Measurements from ENCODE around the gene HEMGN.
A peak's percentile ranks its signal among the peaks of the same experiment; 100 is the strongest.

HEMGN gene

DNA sequence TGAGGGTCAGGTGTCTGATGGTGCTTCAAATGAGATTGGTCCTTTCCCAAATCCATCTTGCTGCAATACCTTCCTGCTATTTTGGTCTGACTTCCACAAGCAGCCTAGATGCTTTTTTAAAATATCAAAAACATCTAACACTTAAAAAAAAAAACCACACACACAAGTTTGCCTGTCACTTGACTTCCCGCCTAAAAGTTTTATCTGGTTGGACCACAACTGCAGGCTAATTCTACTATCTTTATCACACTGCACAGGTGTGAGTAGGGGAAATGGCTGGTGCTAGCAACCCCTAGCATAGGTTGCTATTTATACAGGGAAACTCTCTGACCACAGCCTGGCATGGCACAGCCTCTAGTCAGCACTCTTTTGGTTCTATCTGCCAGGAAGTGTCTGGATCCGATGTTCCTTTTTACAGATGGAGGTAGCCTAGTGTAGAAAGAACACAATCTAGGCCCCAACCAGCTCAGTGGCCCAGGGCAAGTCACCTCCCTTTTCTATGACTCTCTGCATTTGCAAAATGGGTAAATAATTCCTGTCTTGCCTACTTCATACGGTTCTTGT is at the start of gene HEMGN:
HEMGN (minus strand) TSS at position 92 of the 564 bp plus-strand sequence; CDS start at position 56, 36 bp downstream.
- TF ChIP-seq, protein P1, sequence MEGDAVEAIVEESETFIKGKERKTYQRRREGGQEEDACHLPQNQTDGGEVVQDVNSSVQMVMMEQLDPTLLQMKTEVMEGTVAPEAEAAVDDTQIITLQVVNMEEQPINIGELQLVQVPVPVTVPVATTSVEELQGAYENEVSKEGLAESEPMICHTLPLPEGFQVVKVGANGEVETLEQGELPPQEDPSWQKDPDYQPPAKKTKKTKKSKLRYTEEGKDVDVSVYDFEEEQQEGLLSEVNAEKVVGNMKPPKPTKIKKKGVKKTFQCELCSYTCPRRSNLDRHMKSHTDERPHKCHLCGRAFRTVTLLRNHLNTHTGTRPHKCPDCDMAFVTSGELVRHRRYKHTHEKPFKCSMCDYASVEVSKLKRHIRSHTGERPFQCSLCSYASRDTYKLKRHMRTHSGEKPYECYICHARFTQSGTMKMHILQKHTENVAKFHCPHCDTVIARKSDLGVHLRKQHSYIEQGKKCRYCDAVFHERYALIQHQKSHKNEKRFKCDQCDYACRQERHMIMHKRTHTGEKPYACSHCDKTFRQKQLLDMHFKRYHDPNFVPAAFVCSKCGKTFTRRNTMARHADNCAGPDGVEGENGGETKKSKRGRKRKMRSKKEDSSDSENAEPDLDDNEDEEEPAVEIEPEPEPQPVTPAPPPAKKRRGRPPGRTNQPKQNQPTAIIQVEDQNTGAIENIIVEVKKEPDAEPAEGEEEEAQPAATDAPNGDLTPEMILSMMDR (IDR thresholded peaks at IDR 0.05; ENCODE audit: low read depth, low read length): no peak
- H3K4me3 ChIP-seq (replicated peaks in 1 of 2; ENCODE audit: low read depth in 2 of 2, low read length in 2 of 2): no peak within 1 kb of the TSS
- no peak for DNase-seq (ENCODE audit: low read depth in 2 of 2)

DNA sequence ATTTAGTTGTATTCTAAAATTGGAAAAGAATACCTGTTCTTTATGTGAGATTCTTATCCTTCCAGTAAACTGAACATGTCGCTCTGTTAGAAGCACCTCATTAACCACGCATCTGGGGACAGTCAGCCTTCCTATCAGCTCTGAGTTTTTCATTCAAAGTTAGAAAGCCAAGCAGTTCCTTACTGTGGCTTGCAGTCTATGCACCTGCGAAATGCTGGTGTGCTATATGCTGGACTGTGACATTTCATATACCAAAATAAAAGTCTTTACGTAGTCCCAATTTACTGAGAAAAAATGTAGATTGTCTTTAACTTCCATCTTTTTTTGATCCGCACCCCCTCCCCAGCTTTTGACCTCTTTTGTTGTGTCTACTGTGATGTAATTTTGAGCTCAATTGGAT is 49.5 kb upstream of the HEMGN start:
- DNase-seq (ENCODE audit: low read depth in 2 of 2): no peak
- TF ChIP-seq, protein P1 (IDR thresholded peaks at IDR 0.05; ENCODE audit: low read depth, low read length): no peak
- H3K4me3 ChIP-seq (replicated peaks in 1 of 2; ENCODE audit: low read depth in 2 of 2, low read length in 2 of 2): no peak overlapping the region

DNA sequence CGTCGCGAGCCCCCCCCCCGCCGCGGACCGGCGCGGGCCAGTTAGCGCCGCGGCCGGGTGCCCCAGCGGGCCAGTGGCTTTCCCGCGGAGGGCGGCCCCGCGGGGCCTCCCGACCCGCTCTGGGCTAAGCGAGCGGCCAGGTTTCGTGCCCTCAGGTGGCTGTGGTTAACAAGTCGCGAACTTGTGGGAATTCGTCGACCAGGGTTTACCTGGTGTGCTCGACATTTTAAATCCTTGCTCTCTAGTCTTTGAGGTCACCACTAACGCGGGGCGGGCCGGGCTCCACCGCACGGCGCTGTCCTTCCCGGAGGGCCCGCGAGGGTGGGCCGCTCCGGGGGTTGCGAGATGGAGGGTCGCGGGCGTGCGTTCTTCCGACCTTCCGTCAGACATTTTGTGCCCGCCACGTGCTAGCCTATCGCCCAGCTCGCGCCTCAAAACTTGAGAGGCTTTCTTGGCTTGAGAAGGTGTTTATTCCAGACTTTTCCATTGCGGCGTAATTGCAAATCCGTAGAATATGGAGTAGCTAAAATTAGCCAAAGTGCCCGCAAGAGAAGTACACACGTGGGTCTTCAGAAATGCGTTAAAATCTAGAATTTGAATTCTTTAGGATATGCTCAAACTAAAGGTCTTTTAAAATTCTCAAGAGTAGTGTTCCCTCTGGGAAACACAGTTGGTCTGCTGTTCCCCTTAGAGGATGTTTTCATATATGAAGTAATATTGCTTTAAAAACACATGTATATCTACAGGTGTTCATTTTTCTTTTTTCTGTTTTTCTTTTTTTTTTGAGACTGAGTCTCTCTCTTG is 47.3 kb upstream of the HEMGN start:
- DNase-seq (ENCODE audit: low read depth in 2 of 2): peak; percentile 31 to 43
- H3K4me3 ChIP-seq (replicated peaks in 1 of 2; ENCODE audit: low read depth in 2 of 2, low read length in 2 of 2): peak overlapping the region; percentile 51 to 79

GRCh38 chr9:97984188-97985057 is 46.5 kb upstream of the HEMGN start:
- H3K4me3 ChIP-seq (replicated peaks in 1 of 2; ENCODE audit: low read depth in 2 of 2, low read length in 2 of 2): peak overlapping the region; percentile 79 to 87
- peak; percentile 75 to 86 for DNase-seq (ENCODE audit: low read depth in 2 of 2)
- TF ChIP-seq, protein P1 (IDR thresholded peaks at IDR 0.05; ENCODE audit: low read depth, low read length): no peak

More for the DNA sequence above, 47.3 kb upstream of the HEMGN start:
- TF ChIP-seq, protein P1 (IDR thresholded peaks at IDR 0.05; ENCODE audit: low read depth, low read length): no peak

- peak; percentile 45 to 54 for DNase-seq (ENCODE audit: low read depth in 2 of 2)
- peak overlapping the region; percentile 79 to 87 for H3K4me3 ChIP-seq (replicated peaks in 1 of 2; ENCODE audit: low read depth in 2 of 2, low read length in 2 of 2)
- TF ChIP-seq, protein P1 (IDR thresholded peaks at IDR 0.05; ENCODE audit: low read depth, low read length): no peak
Observed at GRCh38 chr9:97983589-97984187, 45.7 kb upstream of the HEMGN start.
